Measurements from ENCODE around the gene EIF2B5.

The EIF2B5 gene

GRCh38 chr3:184174646-184175492, 39.7 kb downstream of the EIF2B5 start, which contains the start of gene AP2M1:
AP2M1 (plus strand) TSS chr3:184174855; CDS start chr3:184176994, 2,139 bp downstream.
- Histone ChIP-seq H3K36me3 (ENCODE audit: control insufficient read depth, insufficient read depth, low read length) (peaks cover 51% of the 10 kb centered on the region), H3K4me1 (ENCODE audit: control insufficient read depth, insufficient read depth, low read length) (peaks cover 15% of the 10 kb centered on the region), H3K27ac (ENCODE audit: low read depth, low read length) (peak within 1 kb of the TSS; percentile 97), H3K9me3 (ENCODE audit: control insufficient read depth, insufficient read depth, low read length) (no peaks in the 10 kb centered on the region), H3K4me3 (ENCODE audit: low read depth, low read length) (peak within 1 kb of the TSS; percentile 88), H3K27me3 (ENCODE audit: control insufficient read depth, insufficient read depth, low read length) (no peaks in the 10 kb centered on the region), H3K9ac (ENCODE audit: low read depth, low read length) (peak within 1 kb of the TSS; percentile 89)

DNA sequence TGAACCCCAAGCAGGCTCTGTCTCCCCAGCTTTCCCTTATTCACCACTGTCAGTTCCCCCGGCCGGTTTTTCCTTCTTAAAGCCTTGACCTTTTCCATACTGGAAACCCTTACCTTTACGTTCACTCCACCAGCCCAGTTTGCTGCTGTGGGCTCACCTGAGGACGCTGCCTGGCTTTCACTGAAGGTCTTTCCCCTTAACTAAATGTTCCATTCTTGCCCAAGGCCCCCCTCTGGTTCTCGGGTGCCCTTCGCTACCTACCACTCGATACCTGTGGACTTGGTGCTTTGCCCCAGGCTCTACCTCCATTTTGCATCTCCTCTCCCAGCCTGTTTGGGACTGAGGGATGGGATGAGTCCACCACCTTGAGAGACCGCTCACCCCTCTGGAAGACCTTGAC, 40.3 kb downstream of the EIF2B5 start:
- Histone ChIP-seq H3K4me3 (ENCODE audit: low read depth, low read length) (peak overlapping the region; percentile 88), H3K9ac (ENCODE audit: low read depth, low read length) (peak overlapping the region; percentile 89), H3K27me3 (ENCODE audit: control insufficient read depth, insufficient read depth, low read length) (no peaks in the 10 kb centered on the region), H3K4me1 (ENCODE audit: control insufficient read depth, insufficient read depth, low read length) (peaks cover 15% of the 10 kb centered on the region), H3K27ac (ENCODE audit: low read depth, low read length) (peak overlapping the region; percentile 97), H3K9me3 (ENCODE audit: control insufficient read depth, insufficient read depth, low read length) (no peaks in the 10 kb centered on the region), H3K36me3 (ENCODE audit: control insufficient read depth, insufficient read depth, low read length) (peaks cover 52% of the 10 kb centered on the region)

GRCh38 chr3:184175981-184176376, 40.8 kb downstream of the EIF2B5 start:
- Histone ChIP-seq H3K9ac (ENCODE audit: low read depth, low read length) (peak overlapping the region; percentile 89), H3K9me3 (ENCODE audit: control insufficient read depth, insufficient read depth, low read length) (no peaks in the 10 kb centered on the region), H3K36me3 (ENCODE audit: control insufficient read depth, insufficient read depth, low read length) (peaks cover 52% of the 10 kb centered on the region), H3K27ac (ENCODE audit: low read depth, low read length) (peak overlapping the region; percentile 97), H3K4me3 (ENCODE audit: low read depth, low read length) (peak overlapping the region; percentile 88), H3K27me3 (ENCODE audit: control insufficient read depth, insufficient read depth, low read length) (no peaks in the 10 kb centered on the region), H3K4me1 (ENCODE audit: control insufficient read depth, insufficient read depth, low read length) (peaks cover 15% of the 10 kb centered on the region)

DNA sequence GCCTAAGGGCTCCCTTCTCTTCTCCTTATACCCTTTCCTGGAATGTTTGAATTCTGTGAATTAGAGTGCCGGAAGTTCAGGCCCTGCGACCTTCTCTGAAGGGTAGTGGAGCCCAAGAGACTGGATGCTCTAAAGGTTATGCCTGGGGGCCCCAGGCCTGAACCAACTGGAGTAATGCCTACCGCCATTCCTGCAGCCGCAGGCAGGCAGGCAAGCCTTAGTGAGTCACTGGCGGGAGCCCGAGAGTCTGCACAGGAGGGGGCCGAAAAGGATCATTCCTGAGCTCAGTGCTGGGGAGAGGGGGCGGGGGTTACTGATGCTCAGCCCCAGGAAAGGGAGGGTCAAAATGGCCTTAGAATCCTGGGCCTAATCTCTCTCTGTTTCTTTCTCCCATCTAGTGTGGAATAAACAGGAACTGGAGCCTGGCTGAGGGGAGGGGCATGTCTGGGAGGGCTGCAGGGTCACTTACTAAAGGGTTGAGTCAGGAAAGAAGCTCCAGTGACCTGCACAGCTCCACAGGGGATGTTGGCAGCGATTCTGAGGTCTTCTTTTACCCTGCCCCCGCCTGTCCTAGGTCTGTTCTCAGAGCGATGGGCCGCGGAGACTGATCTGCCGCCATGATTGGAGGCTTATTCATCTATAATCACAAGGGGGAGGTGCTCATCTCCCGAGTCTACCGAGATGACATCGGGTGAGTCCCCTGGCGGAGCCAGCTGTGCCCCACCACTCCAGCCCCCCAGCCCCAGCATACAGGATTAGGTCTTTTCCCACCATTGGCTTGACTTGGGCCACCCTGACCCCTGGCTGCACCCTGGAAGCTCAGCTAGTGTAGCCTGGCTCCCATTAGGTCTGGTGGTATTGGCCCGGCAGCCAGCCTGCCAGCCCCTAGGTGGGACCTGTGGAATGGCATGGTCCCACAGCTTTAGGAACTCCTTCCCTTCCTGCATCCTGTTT, 41.5 kb downstream of the EIF2B5 start:
- Histone ChIP-seq H3K36me3 (ENCODE audit: control insufficient read depth, insufficient read depth, low read length) (peaks cover 52% of the 10 kb centered on the region), H3K27ac (ENCODE audit: low read depth, low read length) (peak overlapping the region; percentile 97)

GRCh38 chr3:184177331-184177731, 42.2 kb downstream of the EIF2B5 start:
- H3K27me3 ChIP-seq (ENCODE audit: control insufficient read depth, insufficient read depth, low read length), result no peaks in the 10 kb centered on the region
- peaks cover 55% of the 10 kb centered on the region for H3K36me3 ChIP-seq (ENCODE audit: control insufficient read depth, insufficient read depth, low read length)
- peaks cover 15% of the 10 kb centered on the region for H3K4me1 ChIP-seq (ENCODE audit: control insufficient read depth, insufficient read depth, low read length)
- peak overlapping the region; percentile 97 for H3K27ac ChIP-seq (ENCODE audit: low read depth, low read length)
- 0 out of 2 replicates have a peak overlapping the region, but pooled peaks have one; percentile 48 for H3K9ac ChIP-seq (ENCODE audit: low read depth, low read length)
- H3K9me3 ChIP-seq (ENCODE audit: control insufficient read depth, insufficient read depth, low read length), result no peaks in the 10 kb centered on the region
- H3K4me3 ChIP-seq (ENCODE audit: low read depth, low read length), result peak overlapping the region; percentile 88; the same call in 1 of the 2 replicates

More for the DNA sequence above, 41.5 kb downstream of the EIF2B5 start:
- H3K4me3 ChIP-seq (ENCODE audit: low read depth, low read length), result peak overlapping the region; percentile 88
- H3K27me3 ChIP-seq (ENCODE audit: control insufficient read depth, insufficient read depth, low read length), result no peaks in the 10 kb centered on the region
- H3K9ac ChIP-seq (ENCODE audit: low read depth, low read length), result peak overlapping the region; percentile 89
- H3K4me1 ChIP-seq (ENCODE audit: control insufficient read depth, insufficient read depth, low read length), result peaks cover 15% of the 10 kb centered on the region
- no peaks in the 10 kb centered on the region for H3K9me3 ChIP-seq (ENCODE audit: control insufficient read depth, insufficient read depth, low read length)

DNA sequence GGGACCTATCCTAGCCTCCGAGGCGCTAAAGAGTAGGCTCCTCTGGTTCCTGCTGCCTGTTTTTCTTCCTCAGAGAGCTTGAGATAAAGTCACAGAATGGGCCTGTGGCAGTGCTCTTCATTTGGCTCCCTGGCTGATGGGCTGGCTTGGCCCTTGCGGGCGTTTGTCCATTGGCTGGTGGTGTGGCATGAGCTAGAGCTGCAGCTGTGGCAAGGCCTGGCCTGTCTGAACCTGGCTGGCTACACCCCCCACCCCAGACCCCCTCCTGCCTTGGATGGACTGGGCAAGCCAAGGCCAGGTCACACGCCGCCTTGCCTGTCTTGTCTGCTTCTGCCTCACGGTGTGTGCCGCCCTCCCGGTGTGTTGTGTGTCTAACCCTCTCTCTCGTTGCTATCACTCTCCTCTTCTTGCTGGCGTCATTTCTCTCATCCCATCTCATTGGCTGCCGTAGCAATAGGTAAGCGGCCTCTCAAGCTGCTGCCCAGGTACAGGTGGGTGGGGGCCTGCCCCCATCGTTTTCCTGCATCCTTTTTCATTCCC, 42.7 kb downstream of the EIF2B5 start:
- H3K27ac ChIP-seq (ENCODE audit: low read depth, low read length), result peak overlapping the region; percentile 97
- H3K4me3 ChIP-seq (ENCODE audit: low read depth, low read length), result no peak overlapping the region
- no peaks in the 10 kb centered on the region for H3K27me3 ChIP-seq (ENCODE audit: control insufficient read depth, insufficient read depth, low read length)
- no peaks in the 10 kb centered on the region for H3K9me3 ChIP-seq (ENCODE audit: control insufficient read depth, insufficient read depth, low read length)
- H3K4me1 ChIP-seq (ENCODE audit: control insufficient read depth, insufficient read depth, low read length), result peaks cover 15% of the 10 kb centered on the region
- no peak overlapping the region for H3K9ac ChIP-seq (ENCODE audit: low read depth, low read length)
- H3K36me3 ChIP-seq (ENCODE audit: control insufficient read depth, insufficient read depth, low read length), result peaks cover 60% of the 10 kb centered on the region

DNA sequence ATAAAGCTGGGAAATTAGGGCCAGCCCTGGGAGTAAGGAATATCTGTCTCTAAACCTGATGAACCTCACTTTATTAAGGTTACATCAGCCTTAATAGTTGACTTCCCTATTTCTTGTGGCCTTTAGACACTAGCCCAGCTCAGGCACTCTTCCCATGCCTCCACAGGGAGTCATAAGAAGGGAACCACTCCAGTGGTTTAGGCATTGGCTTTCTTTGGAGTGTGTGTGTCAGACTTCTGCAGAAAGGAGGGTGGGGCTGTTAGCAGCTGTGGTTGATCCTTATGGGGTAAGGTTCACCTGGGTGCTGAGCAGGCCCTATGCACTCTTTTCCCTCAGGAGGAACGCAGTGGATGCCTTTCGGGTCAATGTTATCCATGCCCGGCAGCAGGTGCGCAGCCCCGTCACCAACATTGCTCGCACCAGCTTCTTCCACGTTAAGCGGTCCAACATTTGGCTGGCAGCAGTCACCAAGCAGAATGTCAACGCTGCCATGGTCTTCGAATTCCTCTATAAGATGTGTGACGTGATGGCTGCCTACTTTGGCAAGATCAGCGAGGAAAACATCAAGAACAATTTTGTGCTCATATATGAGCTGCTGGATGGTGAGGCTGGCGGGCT, 43.5 kb downstream of the EIF2B5 start:
- Histone ChIP-seq H3K27me3 (ENCODE audit: control insufficient read depth, insufficient read depth, low read length) (no peaks in the 10 kb centered on the region), H3K9ac (ENCODE audit: low read depth, low read length) (no peak overlapping the region), H3K9me3 (ENCODE audit: control insufficient read depth, insufficient read depth, low read length) (no peaks in the 10 kb centered on the region), H3K27ac (ENCODE audit: low read depth, low read length) (no peak overlapping the region), H3K36me3 (ENCODE audit: control insufficient read depth, insufficient read depth, low read length) (peaks cover 68% of the 10 kb centered on the region), H3K4me3 (ENCODE audit: low read depth, low read length) (no peak overlapping the region), H3K4me1 (ENCODE audit: control insufficient read depth, insufficient read depth, low read length) (peaks cover 15% of the 10 kb centered on the region)

- peaks cover 79% of the 10 kb centered on the region for H3K36me3 ChIP-seq (ENCODE audit: control insufficient read depth, insufficient read depth, low read length)
- no peaks in the 10 kb centered on the region for H3K27me3 ChIP-seq (ENCODE audit: control insufficient read depth, insufficient read depth, low read length)
- H3K4me1 ChIP-seq (ENCODE audit: control insufficient read depth, insufficient read depth, low read length), result peaks cover 21% of the 10 kb centered on the region
- H3K9me3 ChIP-seq (ENCODE audit: control insufficient read depth, insufficient read depth, low read length), result no peaks in the 10 kb centered on the region
- no peak overlapping the region for H3K27ac ChIP-seq (ENCODE audit: low read depth, low read length)
- H3K4me3 ChIP-seq (ENCODE audit: low read depth, low read length), result no peak overlapping the region
- no peak overlapping the region for H3K9ac ChIP-seq (ENCODE audit: low read depth, low read length)
These were observed 45.0 kb downstream of the EIF2B5 start for GRCh38 chr3:184180165-184180564.

- Histone ChIP-seq H3K9ac (ENCODE audit: low read depth, low read length) (no peak overlapping the region), H3K4me3 (ENCODE audit: low read depth, low read length) (no peak overlapping the region), H3K4me1 (ENCODE audit: control insufficient read depth, insufficient read depth, low read length) (peaks cover 23% of the 10 kb centered on the region), H3K9me3 (ENCODE audit: control insufficient read depth, insufficient read depth, low read length) (no peaks in the 10 kb centered on the region), H3K27ac (ENCODE audit: low read depth, low read length) (no peak overlapping the region), H3K36me3 (ENCODE audit: control insufficient read depth, insufficient read depth, low read length) (peaks cover 79% of the 10 kb centered on the region), H3K27me3 (ENCODE audit: control insufficient read depth, insufficient read depth, low read length) (no peaks in the 10 kb centered on the region)
These were observed 46.4 kb downstream of the EIF2B5 start for GRCh38 chr3:184181596-184181995.

- H3K9me3 ChIP-seq (ENCODE audit: control insufficient read depth, insufficient read depth, low read length), result no peaks in the 10 kb centered on the region
- peaks cover 78% of the 10 kb centered on the region for H3K36me3 ChIP-seq (ENCODE audit: control insufficient read depth, insufficient read depth, low read length)
- H3K9ac ChIP-seq (ENCODE audit: low read depth, low read length), result no peak overlapping the region
- no peak overlapping the region for H3K4me3 ChIP-seq (ENCODE audit: low read depth, low read length)
- peaks cover 16% of the 10 kb centered on the region for H3K4me1 ChIP-seq (ENCODE audit: control insufficient read depth, insufficient read depth, low read length)
- H3K27ac ChIP-seq (ENCODE audit: low read depth, low read length), result no peak overlapping the region
- no peaks in the 10 kb centered on the region for H3K27me3 ChIP-seq (ENCODE audit: control insufficient read depth, insufficient read depth, low read length)
These were observed 48.5 kb downstream of the EIF2B5 start for GRCh38 chr3:184183679-184184078.
